ENCODE data around the gene AP1S2.

DNA sequence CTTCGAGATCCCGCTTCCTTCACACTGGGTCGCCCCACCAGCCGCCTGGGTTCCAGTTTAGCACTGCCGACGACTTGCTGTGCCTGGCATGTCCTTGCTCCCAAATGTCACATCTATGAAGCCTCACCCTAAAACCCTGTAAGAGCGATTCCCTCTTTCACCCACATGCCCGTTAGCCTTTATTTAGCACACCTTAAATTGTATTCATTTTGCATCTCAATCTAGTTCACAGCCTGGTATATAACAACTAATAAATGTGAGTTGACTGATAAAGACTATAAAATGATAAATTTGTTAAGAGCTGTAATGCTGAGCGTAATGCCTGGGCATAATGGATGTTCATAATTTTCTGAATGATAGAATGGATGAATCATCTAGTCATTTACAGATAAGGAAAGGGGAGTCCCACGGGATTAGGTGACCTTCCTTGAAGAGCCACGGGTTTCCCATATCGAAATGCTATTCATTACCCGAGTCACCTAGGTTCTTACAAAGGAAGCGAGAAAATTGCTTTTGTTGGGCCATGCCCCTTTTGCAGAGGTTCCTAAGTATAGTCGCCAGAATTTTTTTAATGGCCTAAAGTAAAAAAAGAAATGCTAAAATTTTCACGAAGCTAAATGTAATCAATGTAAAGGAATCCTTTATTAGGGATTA, 1.1 kb upstream of the AP1S2 start:
- TF ChIP-seq, protein P1, sequence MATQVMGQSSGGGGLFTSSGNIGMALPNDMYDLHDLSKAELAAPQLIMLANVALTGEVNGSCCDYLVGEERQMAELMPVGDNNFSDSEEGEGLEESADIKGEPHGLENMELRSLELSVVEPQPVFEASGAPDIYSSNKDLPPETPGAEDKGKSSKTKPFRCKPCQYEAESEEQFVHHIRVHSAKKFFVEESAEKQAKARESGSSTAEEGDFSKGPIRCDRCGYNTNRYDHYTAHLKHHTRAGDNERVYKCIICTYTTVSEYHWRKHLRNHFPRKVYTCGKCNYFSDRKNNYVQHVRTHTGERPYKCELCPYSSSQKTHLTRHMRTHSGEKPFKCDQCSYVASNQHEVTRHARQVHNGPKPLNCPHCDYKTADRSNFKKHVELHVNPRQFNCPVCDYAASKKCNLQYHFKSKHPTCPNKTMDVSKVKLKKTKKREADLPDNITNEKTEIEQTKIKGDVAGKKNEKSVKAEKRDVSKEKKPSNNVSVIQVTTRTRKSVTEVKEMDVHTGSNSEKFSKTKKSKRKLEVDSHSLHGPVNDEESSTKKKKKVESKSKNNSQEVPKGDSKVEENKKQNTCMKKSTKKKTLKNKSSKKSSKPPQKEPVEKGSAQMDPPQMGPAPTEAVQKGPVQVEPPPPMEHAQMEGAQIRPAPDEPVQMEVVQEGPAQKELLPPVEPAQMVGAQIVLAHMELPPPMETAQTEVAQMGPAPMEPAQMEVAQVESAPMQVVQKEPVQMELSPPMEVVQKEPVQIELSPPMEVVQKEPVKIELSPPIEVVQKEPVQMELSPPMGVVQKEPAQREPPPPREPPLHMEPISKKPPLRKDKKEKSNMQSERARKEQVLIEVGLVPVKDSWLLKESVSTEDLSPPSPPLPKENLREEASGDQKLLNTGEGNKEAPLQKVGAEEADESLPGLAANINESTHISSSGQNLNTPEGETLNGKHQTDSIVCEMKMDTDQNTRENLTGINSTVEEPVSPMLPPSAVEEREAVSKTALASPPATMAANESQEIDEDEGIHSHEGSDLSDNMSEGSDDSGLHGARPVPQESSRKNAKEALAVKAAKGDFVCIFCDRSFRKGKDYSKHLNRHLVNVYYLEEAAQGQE (IDR thresholded peaks at IDR 0.05; ENCODE audit: low read depth), result no peak
- no peak for TF ChIP-seq CBX3 (IDR thresholded peaks at IDR 0.05; ENCODE audit: low read depth)
- no peak for TF ChIP-seq POLR2A (IDR thresholded peaks at IDR 0.05; ENCODE audit: borderline replicate concordance, extremely low read depth, insufficient read depth, insufficient read length)
- no peak for TF ChIP-seq SP1 (IDR thresholded peaks at IDR 0.05; ENCODE audit: low read depth)
- TF ChIP-seq, protein P2, sequence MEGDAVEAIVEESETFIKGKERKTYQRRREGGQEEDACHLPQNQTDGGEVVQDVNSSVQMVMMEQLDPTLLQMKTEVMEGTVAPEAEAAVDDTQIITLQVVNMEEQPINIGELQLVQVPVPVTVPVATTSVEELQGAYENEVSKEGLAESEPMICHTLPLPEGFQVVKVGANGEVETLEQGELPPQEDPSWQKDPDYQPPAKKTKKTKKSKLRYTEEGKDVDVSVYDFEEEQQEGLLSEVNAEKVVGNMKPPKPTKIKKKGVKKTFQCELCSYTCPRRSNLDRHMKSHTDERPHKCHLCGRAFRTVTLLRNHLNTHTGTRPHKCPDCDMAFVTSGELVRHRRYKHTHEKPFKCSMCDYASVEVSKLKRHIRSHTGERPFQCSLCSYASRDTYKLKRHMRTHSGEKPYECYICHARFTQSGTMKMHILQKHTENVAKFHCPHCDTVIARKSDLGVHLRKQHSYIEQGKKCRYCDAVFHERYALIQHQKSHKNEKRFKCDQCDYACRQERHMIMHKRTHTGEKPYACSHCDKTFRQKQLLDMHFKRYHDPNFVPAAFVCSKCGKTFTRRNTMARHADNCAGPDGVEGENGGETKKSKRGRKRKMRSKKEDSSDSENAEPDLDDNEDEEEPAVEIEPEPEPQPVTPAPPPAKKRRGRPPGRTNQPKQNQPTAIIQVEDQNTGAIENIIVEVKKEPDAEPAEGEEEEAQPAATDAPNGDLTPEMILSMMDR (IDR thresholded peaks at IDR 0.05 in 2 of 3, conservative IDR thresholded peaks at IDR 0.05 in 1 of 3; ENCODE audit: borderline replicate concordance in 1 of 3, insufficient read depth in 1 of 3, low read depth in 2 of 3, low read length in 2 of 3), result no peak
- no peak for TF ChIP-seq EZH2 (IDR thresholded peaks at IDR 0.05)
- TF ChIP-seq ZNF274 (IDR thresholded peaks at IDR 0.05; ENCODE audit: low read depth, low read length), result no peak
- TF ChIP-seq RAD21 (IDR thresholded peaks at IDR 0.05; ENCODE audit: low read depth), result no peak
- no peak for TF ChIP-seq JUND (IDR thresholded peaks at IDR 0.05)
- TF ChIP-seq EGR1 (IDR thresholded peaks at IDR 0.05; ENCODE audit: low read depth), result no peak

Data from HCT116 (cell line).